Activated B cell treated with CpG ODN at 0.5 μM for 24 hours (primary cell): Measurements from ENCODE around the gene OR10P1. TPM values are rescaled to one million over a fixed set of nuclear protein-coding genes. Genes with fewer than 3 reads are reported as not detected.

Source experiments
- ATAC-seq: fragments of 200-7000 bp; cut with Tn5 transposase; one replicate; pipeline ENCODE4 v1.10.0; 2021; ENCODE audit warnings: low read depth, mild to moderate bottlenecking, moderate library complexity
- CTCF ChIA-PET: fragments of 350-600 bp; sonication (Branson Sonifier 250); formaldehyde crosslinking; loops from one replicate; lab custom pipeline; 2021; ENCODE audit warnings: antibody characterized with exemption; lab: Charles Lee
- POLR2A ChIA-PET: fragments of 350-600 bp; sonication (Branson Sonifier 250); formaldehyde crosslinking; loops from one replicate; lab custom pipeline; 2021; ENCODE audit warnings: antibody characterized with exemption; lab: Charles Lee
- DNase-seq: peaks from one replicate; pipeline ENCODE4 v3.0.0; 2022
- H3K27ac Mint-ChIP-seq: one replicate; pipeline ENCODE4 v1.8.0; 2020; ENCODE audit warnings: mixed read lengths
- H3K27me3 Mint-ChIP-seq: one replicate; pipeline ENCODE4 v1.8.0; 2021; ENCODE audit warnings: mixed read lengths
- H3K36me3 Mint-ChIP-seq: one replicate; pipeline ENCODE4 v1.8.0; 2021; ENCODE audit warnings: low read depth, mixed read lengths
- H3K4me1 Mint-ChIP-seq: one replicate; pipeline ENCODE4 v1.8.0; 2021; ENCODE audit warnings: mixed read lengths
- H3K4me3 Mint-ChIP-seq: one replicate; pipeline ENCODE4 v1.8.0; 2020; ENCODE audit warnings: mild to moderate bottlenecking, mixed read lengths
- H3K9me3 Mint-ChIP-seq: one replicate; pipeline ENCODE4 v1.8.0; 2020; ENCODE audit warnings: mixed read lengths
- intact Hi-C: fragments of 100-400 bp; cut with micrococcal nuclease; formaldehyde crosslinking; loops from one replicate; pipeline ENCODE4 v1.15.1; 2024
- total RNA-seq: library from RNA; stranded (reverse); gene quantifications from 2 replicates; pipeline ENCODE4 v1.2.3, GENCODE V29; 2022
- TF ChIP-seq, protein P1 (sequence below): fragments of 200-600 bp; IDR thresholded peaks from one replicate; pipeline ENCODE4 v1.8.0; 2022; ENCODE audit warnings: antibody characterized with exemption, mild to moderate bottlenecking

The OR10P1 gene
- total RNA-seq, 1 donor from 2014 or later: not detected

DNA sequence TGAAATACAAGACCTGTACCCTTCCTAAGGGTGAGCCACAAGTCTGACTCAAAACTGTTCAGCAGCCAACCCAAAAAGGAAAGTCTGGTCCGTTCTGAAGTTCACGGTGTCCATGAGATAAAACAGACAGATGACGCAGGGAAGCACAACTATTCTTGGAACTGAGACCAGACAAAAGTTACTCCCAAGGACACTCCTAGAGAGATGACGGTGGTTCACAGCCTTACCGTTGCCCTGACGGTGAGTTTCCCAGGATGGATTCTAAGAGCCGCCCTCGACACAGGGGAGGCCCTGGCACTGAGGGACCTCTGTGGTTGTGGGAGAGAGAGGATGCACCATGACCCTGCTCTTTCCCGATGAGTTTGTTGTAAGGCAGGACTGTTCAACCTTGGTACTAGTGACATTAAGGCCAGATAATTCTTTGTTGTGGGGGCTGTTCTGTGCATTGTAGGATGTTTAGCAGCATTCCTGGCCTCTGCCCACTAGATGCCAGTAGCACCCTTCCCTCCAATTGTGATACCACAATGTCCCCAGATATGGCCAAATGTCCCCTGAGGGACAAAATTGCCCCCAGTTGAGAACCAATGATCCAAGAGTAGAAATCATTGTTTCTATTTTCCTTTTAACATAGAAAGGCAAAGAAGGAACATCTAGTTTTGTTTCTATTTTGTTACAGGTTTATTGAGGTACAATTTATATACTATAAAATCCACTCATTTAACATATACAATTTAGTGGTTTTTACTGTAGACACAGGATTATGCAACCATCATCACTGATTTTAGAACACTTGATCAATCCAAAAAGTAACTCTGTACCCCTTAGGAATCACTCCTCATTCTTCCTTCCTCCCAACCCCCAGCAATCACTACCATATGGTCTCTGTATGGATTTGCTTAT lies 23.0 kb downstream of the OR10P1 start:
- POLR2A ChIA-PET: no interaction called here
- no peaks in the 10 kb centered on the region for H3K9me3 Mint-ChIP-seq
- H3K36me3 Mint-ChIP-seq: no peaks in the 10 kb centered on the region
- H3K27me3 Mint-ChIP-seq: no peaks in the 10 kb centered on the region
- H3K27ac Mint-ChIP-seq: no peak overlapping the region
- CTCF ChIA-PET: interaction anchor here (0.7 to 5.3 kb wide), 5 partner anchors 14 to 471 kb away, joined by 3 to 99 read pairs (median 4); no protein-coding TSS in a partner anchor
- no peak overlapping the region for H3K4me3 Mint-ChIP-seq
- H3K4me1 Mint-ChIP-seq: peaks cover 3% of the 10 kb centered on the region
- intact Hi-C loops: loop anchor here (1.0 to 10.0 kb wide), 5 partner anchors 78 to 1905 kb away; partner anchors contain the start of gene CISTR
- ATAC-seq (peak; percentile 60), DNase-seq (no peak)
- TF ChIP-seq, protein P1, sequence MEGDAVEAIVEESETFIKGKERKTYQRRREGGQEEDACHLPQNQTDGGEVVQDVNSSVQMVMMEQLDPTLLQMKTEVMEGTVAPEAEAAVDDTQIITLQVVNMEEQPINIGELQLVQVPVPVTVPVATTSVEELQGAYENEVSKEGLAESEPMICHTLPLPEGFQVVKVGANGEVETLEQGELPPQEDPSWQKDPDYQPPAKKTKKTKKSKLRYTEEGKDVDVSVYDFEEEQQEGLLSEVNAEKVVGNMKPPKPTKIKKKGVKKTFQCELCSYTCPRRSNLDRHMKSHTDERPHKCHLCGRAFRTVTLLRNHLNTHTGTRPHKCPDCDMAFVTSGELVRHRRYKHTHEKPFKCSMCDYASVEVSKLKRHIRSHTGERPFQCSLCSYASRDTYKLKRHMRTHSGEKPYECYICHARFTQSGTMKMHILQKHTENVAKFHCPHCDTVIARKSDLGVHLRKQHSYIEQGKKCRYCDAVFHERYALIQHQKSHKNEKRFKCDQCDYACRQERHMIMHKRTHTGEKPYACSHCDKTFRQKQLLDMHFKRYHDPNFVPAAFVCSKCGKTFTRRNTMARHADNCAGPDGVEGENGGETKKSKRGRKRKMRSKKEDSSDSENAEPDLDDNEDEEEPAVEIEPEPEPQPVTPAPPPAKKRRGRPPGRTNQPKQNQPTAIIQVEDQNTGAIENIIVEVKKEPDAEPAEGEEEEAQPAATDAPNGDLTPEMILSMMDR: no peak

DNA sequence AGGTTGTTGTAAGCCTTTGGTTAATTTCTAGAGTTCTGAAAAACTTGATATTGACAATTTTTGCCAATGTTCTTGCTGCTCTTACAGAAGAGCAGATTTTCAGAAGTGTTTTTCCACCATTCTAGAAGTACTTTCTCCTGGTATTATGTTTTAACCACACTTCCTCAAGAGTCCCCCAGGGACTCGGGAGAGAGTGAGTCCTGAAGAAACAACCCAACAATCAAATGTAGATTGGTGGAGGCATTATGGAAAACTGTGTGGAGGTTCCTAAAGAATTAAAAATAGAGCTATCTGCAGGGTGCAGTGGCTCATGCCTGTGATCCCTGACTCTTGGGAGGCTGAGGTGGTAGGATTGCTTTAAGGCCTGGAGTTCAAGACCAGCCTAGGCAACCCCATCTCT lies 26.7 kb downstream of the OR10P1 start:
- ChIA-PET POLR2A (no interaction called here), CTCF (no interaction called here)
- TF ChIP-seq, protein P1: no peak
- DNase-seq: no peak
- H3K27ac Mint-ChIP-seq: no peak overlapping the region
- no peaks in the 10 kb centered on the region for H3K27me3 Mint-ChIP-seq
- intact Hi-C loops: loop anchor here (5.0 kb wide), 1 partner anchor 134 kb away; no protein-coding TSS in a partner anchor
- H3K9me3 Mint-ChIP-seq: no peaks in the 10 kb centered on the region
- H3K4me1 Mint-ChIP-seq: no peaks in the 10 kb centered on the region
- H3K4me3 Mint-ChIP-seq: no peak overlapping the region
- ATAC-seq: no peak
- H3K36me3 Mint-ChIP-seq: no peaks in the 10 kb centered on the region

DNA sequence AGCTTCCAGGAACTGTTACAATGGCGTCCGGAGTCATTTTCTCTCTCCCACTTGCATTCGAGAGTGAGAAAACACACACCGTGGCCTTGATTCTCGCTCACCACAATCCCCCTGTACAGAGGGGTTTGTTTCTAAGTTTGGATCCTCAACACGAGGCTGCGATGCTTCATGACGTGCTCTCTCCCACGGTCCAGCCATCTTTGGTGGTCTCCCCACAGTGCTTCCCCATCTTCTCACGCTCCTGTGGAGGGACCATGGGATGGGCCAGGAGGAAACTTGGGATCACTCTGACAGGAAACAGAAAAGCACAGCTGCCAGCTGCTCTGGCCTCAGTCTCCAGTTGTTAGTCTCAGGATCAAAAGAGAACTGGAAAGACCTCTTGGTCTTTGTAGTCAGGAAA lies 28.1 kb downstream of the OR10P1 start:
- no peak for ATAC-seq
- ChIA-PET CTCF (no interaction called here), POLR2A (no interaction called here)
- no peaks in the 10 kb centered on the region for H3K4me1 Mint-ChIP-seq
- H3K27me3 Mint-ChIP-seq: no peaks in the 10 kb centered on the region
- TF ChIP-seq, protein P1: no peak
- H3K4me3 Mint-ChIP-seq: no peak overlapping the region
- no peak for DNase-seq
- intact Hi-C loops: loop anchor here (5.0 kb wide), 1 partner anchor 132 kb away; no protein-coding TSS in a partner anchor
- H3K36me3 Mint-ChIP-seq: no peaks in the 10 kb centered on the region
- no peak overlapping the region for H3K27ac Mint-ChIP-seq
- H3K9me3 Mint-ChIP-seq: no peaks in the 10 kb centered on the region

DNA sequence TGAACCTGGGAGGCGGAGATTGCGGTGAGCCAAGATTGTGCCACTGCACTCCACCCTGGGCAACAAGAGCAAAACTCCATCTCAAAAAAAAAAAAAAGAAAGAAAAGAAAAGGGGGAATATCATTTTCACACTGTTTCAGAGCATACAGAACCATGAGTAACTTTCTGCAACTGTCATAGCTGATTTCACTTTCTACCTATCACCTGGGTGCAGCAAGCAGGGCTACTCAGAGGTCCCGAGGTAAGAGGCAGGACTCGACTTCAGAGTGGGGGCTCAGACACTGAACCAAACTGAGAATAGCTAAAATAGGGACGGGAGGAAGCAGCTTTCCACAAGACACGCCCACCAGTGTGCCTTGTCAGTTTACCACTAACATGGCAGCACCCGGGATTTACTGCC lies 29.8 kb downstream of the OR10P1 start:
- peaks cover under 1% of the 10 kb centered on the region for H3K4me1 Mint-ChIP-seq
- H3K27me3 Mint-ChIP-seq: no peaks in the 10 kb centered on the region
- no peaks in the 10 kb centered on the region for H3K36me3 Mint-ChIP-seq
- no peak for ATAC-seq
- TF ChIP-seq, protein P1: no peak
- intact Hi-C loops: no loop called here
- DNase-seq: no peak
- no peaks in the 10 kb centered on the region for H3K9me3 Mint-ChIP-seq
- no peak overlapping the region for H3K4me3 Mint-ChIP-seq
- POLR2A ChIA-PET: interaction anchor here (0.5 to 0.7 kb wide), 2 partner anchors 481 to 1386 kb away, joined by 3 to 7 read pairs; partner anchors contain the start of gene CBX5
- CTCF ChIA-PET: interaction anchor here (1.3 kb wide), 1 partner anchor 10 kb away, joined by 5 read pairs; no protein-coding TSS in a partner anchor
- no peak overlapping the region for H3K27ac Mint-ChIP-seq

DNA sequence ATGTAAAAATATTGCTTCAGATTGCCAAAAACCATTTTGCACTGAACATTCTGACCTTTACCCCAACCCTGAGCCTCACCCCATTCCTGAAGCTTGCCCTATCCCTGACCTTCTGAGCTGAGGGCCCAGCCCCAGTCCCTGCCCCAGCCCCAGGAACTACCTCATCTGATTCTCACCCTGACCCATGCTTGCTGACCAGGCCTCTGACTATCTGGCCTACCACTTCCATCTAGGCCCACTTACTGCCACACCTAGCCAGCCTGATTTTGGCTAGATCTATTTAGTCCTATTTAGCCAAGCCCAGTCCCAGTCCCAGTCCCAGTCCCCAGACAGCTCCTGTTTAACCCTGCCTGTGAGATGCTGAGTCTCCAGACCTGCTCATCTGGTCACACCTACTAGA lies 33.6 kb downstream of the OR10P1 start:
- no peak for ATAC-seq
- intact Hi-C loops: loop anchor here (5.0 kb wide), 1 partner anchor 257 kb away; the partner anchor contains the start of gene PYM1
- no peak for DNase-seq
- Mint-ChIP-seq H3K4me3 (no peak overlapping the region), H3K9me3 (no peaks in the 10 kb centered on the region), H3K27ac (no peak overlapping the region), H3K27me3 (no peaks in the 10 kb centered on the region), H3K4me1 (peaks cover 28% of the 10 kb centered on the region), H3K36me3 (no peaks in the 10 kb centered on the region)
- ChIA-PET POLR2A (interaction anchor here (1.6 kb wide), 1 partner anchor 46 kb away, joined by 4 read pairs; the partner anchor contains the start of gene BLOC1S1), CTCF (interaction anchor here (1.4 kb wide), 2 partner anchors 14 to 25 kb away, joined by 3 read pairs; no protein-coding TSS in a partner anchor)
- TF ChIP-seq, protein P1: no peak
